Measurements from ENCODE around the gene GLOD4.

The GLOD4 gene

GRCh38 chr17:784143-784542 is 2.1 kb upstream of the GLOD4 start:
- Histone ChIP-seq H3K56ac (ENCODE audit: low read length) (no peak overlapping the region), H3K9ac (ENCODE audit: low read length) (no peak overlapping the region), H3K4me2 (ENCODE audit: low read length) (no peak overlapping the region), H4K8ac (ENCODE audit: low read depth, low read length) (no peak overlapping the region), H4K5ac (ENCODE audit: low read length) (no peak overlapping the region), H3K4ac (ENCODE audit: low read depth, low read length) (no peak overlapping the region), H3K23ac (ENCODE audit: low read length) (no peak overlapping the region), H3K79me2 (ENCODE audit: control insufficient read depth, insufficient read depth, low read length) (peaks cover 32% of the 10 kb centered on the region), H2AK5ac (ENCODE audit: low read length) (no peak overlapping the region), H3K4me1 (ENCODE audit: control insufficient read depth, low read depth, low read length) (no peaks in the 10 kb centered on the region), H3K27ac (ENCODE audit: low read depth, low read length) (no peak overlapping the region), H2BK15ac (replicated peaks; ENCODE audit: low read depth) (no peak overlapping the region), H2BK120ac (ENCODE audit: low read depth, low read length) (no peak overlapping the region), H3K4me3 (ENCODE audit: low read length) (no peak overlapping the region), H3K27me3 (ENCODE audit: insufficient read depth, low read length, poor library complexity) (no peaks in the 10 kb centered on the region), H3K18ac (ENCODE audit: low read length) (no peak overlapping the region), H3K79me1 (ENCODE audit: low read length) (peaks cover 12% of the 10 kb centered on the region), H3K36me3 (ENCODE audit: control insufficient read depth, insufficient read depth, low read length) (peaks cover 4% of the 10 kb centered on the region), H2BK5ac (ENCODE audit: low read length) (no peak overlapping the region)
- no CpG with 5 or more reads among the region's 3 CpGs for WGBS (ENCODE audit: extremely low coverage, insufficient coverage, low lambda C conversion rate)
- no peak for DNase-seq

- Histone ChIP-seq H2BK120ac (ENCODE audit: low read depth, low read length) (no peak overlapping the region), H3K4me2 (ENCODE audit: low read length) (no peak overlapping the region), H3K4ac (ENCODE audit: low read depth, low read length) (no peak overlapping the region), H4K5ac (ENCODE audit: low read length) (no peak overlapping the region), H3K79me2 (ENCODE audit: control insufficient read depth, insufficient read depth, low read length) (peaks cover 23% of the 10 kb centered on the region), H2AK5ac (ENCODE audit: low read length) (no peak overlapping the region), H2BK15ac (replicated peaks; ENCODE audit: low read depth) (no peak overlapping the region), H3K79me1 (ENCODE audit: low read length) (peaks cover 11% of the 10 kb centered on the region), H3K27ac (ENCODE audit: low read depth, low read length) (no peak overlapping the region), H3K36me3 (ENCODE audit: control insufficient read depth, insufficient read depth, low read length) (peaks cover 8% of the 10 kb centered on the region), H3K18ac (ENCODE audit: low read length) (no peak overlapping the region), H3K9ac (ENCODE audit: low read length) (no peak overlapping the region), H2BK5ac (ENCODE audit: low read length) (no peak overlapping the region), H4K8ac (ENCODE audit: low read depth, low read length) (no peak overlapping the region), H3K4me3 (ENCODE audit: low read length) (no peak overlapping the region), H3K56ac (ENCODE audit: low read length) (no peak overlapping the region), H3K4me1 (ENCODE audit: control insufficient read depth, low read depth, low read length) (no peaks in the 10 kb centered on the region), H3K23ac (ENCODE audit: low read length) (no peak overlapping the region), H3K27me3 (ENCODE audit: insufficient read depth, low read length, poor library complexity) (no peaks in the 10 kb centered on the region)
- DNase-seq = no peak
- WGBS (ENCODE audit: extremely low coverage, insufficient coverage, low lambda C conversion rate) = no CpG with 5 or more reads among the region's 11 CpGs
Observed at GRCh38 chr17:778096-778495, 4.0 kb downstream of the GLOD4 start.

GRCh38 chr17:774313-774584 is 7.8 kb downstream of the GLOD4 start:
- Histone ChIP-seq H2BK15ac (replicated peaks; ENCODE audit: low read depth) (no peak overlapping the region), H3K27ac (ENCODE audit: low read depth, low read length) (no peak overlapping the region), H3K18ac (ENCODE audit: low read length) (no peak overlapping the region), H4K8ac (ENCODE audit: low read depth, low read length) (no peak overlapping the region), H3K79me2 (ENCODE audit: control insufficient read depth, insufficient read depth, low read length) (peaks cover 2% of the 10 kb centered on the region), H4K5ac (ENCODE audit: low read length) (no peak overlapping the region), H3K4me1 (ENCODE audit: control insufficient read depth, low read depth, low read length) (no peaks in the 10 kb centered on the region), H3K27me3 (ENCODE audit: insufficient read depth, low read length, poor library complexity) (no peaks in the 10 kb centered on the region), H2AK5ac (ENCODE audit: low read length) (no peak overlapping the region), H3K4me3 (ENCODE audit: low read length) (no peak overlapping the region), H3K4ac (ENCODE audit: low read depth, low read length) (no peak overlapping the region), H3K23ac (ENCODE audit: low read length) (no peak overlapping the region), H3K9ac (ENCODE audit: low read length) (no peak overlapping the region), H3K56ac (ENCODE audit: low read length) (no peak overlapping the region), H3K36me3 (ENCODE audit: control insufficient read depth, insufficient read depth, low read length) (peaks cover 11% of the 10 kb centered on the region), H2BK5ac (ENCODE audit: low read length) (no peak overlapping the region), H2BK120ac (ENCODE audit: low read depth, low read length) (no peak overlapping the region), H3K79me1 (ENCODE audit: low read length) (peaks cover 3% of the 10 kb centered on the region), H3K4me2 (ENCODE audit: low read length) (no peak overlapping the region)
- DNase-seq = no peak
- no CpG with 5 or more reads among the region's 5 CpGs for WGBS (ENCODE audit: extremely low coverage, insufficient coverage, low lambda C conversion rate)

- Histone ChIP-seq H3K4me1 (ENCODE audit: control insufficient read depth, low read depth, low read length) (no peaks in the 10 kb centered on the region), H3K4me2 (ENCODE audit: low read length) (no peak overlapping the region), H2BK120ac (ENCODE audit: low read depth, low read length) (no peak overlapping the region), H3K27ac (ENCODE audit: low read depth, low read length) (no peak overlapping the region), H3K79me1 (ENCODE audit: low read length) (peaks cover 3% of the 10 kb centered on the region), H4K8ac (ENCODE audit: low read depth, low read length) (no peak overlapping the region), H2BK15ac (replicated peaks; ENCODE audit: low read depth) (no peak overlapping the region), H3K56ac (ENCODE audit: low read length) (no peak overlapping the region), H4K5ac (ENCODE audit: low read length) (no peak overlapping the region), H2AK5ac (ENCODE audit: low read length) (no peak overlapping the region), H3K23ac (ENCODE audit: low read length) (no peak overlapping the region), H3K27me3 (ENCODE audit: insufficient read depth, low read length, poor library complexity) (no peaks in the 10 kb centered on the region), H3K36me3 (ENCODE audit: control insufficient read depth, insufficient read depth, low read length) (peaks cover 15% of the 10 kb centered on the region), H3K79me2 (ENCODE audit: control insufficient read depth, insufficient read depth, low read length) (peaks cover under 1% of the 10 kb centered on the region), H3K18ac (ENCODE audit: low read length) (no peak overlapping the region), H2BK5ac (ENCODE audit: low read length) (no peak overlapping the region), H3K9ac (ENCODE audit: low read length) (no peak overlapping the region), H3K4me3 (ENCODE audit: low read length) (no peak overlapping the region), H3K4ac (ENCODE audit: low read depth, low read length) (no peak overlapping the region)
- WGBS (ENCODE audit: extremely low coverage, insufficient coverage, low lambda C conversion rate) = no CpG with 5 or more reads among the region's 14 CpGs
- DNase-seq = no peak
Observed at GRCh38 chr17:773467-774312, 8.4 kb downstream of the GLOD4 start.

- Histone ChIP-seq H3K79me1 (ENCODE audit: low read length) (peaks cover 3% of the 10 kb centered on the region), H3K36me3 (ENCODE audit: control insufficient read depth, insufficient read depth, low read length) (peaks cover 11% of the 10 kb centered on the region), H3K4me1 (ENCODE audit: control insufficient read depth, low read depth, low read length) (no peaks in the 10 kb centered on the region), H3K79me2 (ENCODE audit: control insufficient read depth, insufficient read depth, low read length) (no peaks in the 10 kb centered on the region), H4K8ac (ENCODE audit: low read depth, low read length) (no peak overlapping the region), H3K18ac (ENCODE audit: low read length) (no peak overlapping the region), H2AK5ac (ENCODE audit: low read length) (no peak overlapping the region), H3K4ac (ENCODE audit: low read depth, low read length) (no peak overlapping the region), H3K9ac (ENCODE audit: low read length) (no peak overlapping the region), H3K27me3 (ENCODE audit: insufficient read depth, low read length, poor library complexity) (no peaks in the 10 kb centered on the region), H2BK15ac (replicated peaks; ENCODE audit: low read depth) (no peak overlapping the region), H3K27ac (ENCODE audit: low read depth, low read length) (no peak overlapping the region), H4K5ac (ENCODE audit: low read length) (no peak overlapping the region), H3K4me2 (ENCODE audit: low read length) (no peak overlapping the region), H2BK120ac (ENCODE audit: low read depth, low read length) (no peak overlapping the region), H3K4me3 (ENCODE audit: low read length) (no peak overlapping the region), H2BK5ac (ENCODE audit: low read length) (no peak overlapping the region), H3K23ac (ENCODE audit: low read length) (no peak overlapping the region), H3K56ac (ENCODE audit: low read length) (no peak overlapping the region)
- no peak for DNase-seq
- no CpG with 5 or more reads among the region's 5 CpGs for WGBS (ENCODE audit: extremely low coverage, insufficient coverage, low lambda C conversion rate)
Observed at GRCh38 chr17:773016-773415, 9.1 kb downstream of the GLOD4 start.

- H3K18ac ChIP-seq (ENCODE audit: low read length) = no peak overlapping the region
- H3K9ac ChIP-seq (ENCODE audit: low read length) = no peak overlapping the region
- H3K4me2 ChIP-seq (ENCODE audit: low read length) = no peak overlapping the region
- no peak overlapping the region for H2BK120ac ChIP-seq (ENCODE audit: low read depth, low read length)
- no peak overlapping the region for H4K8ac ChIP-seq (ENCODE audit: low read depth, low read length)
- no peaks in the 10 kb centered on the region for H3K79me2 ChIP-seq (ENCODE audit: control insufficient read depth, insufficient read depth, low read length)
- no peak for DNase-seq
- no peak overlapping the region for H2BK15ac ChIP-seq (replicated peaks; ENCODE audit: low read depth)
- no peak overlapping the region for H4K5ac ChIP-seq (ENCODE audit: low read length)
- H2BK5ac ChIP-seq (ENCODE audit: low read length) = no peak overlapping the region
- no CpG with 5 or more reads among the region's 3 CpGs for WGBS (ENCODE audit: extremely low coverage, insufficient coverage, low lambda C conversion rate)
- H3K27ac ChIP-seq (ENCODE audit: low read depth, low read length) = no peak overlapping the region
- H3K36me3 ChIP-seq (ENCODE audit: control insufficient read depth, insufficient read depth, low read length) = peaks cover 7% of the 10 kb centered on the region
- no peak overlapping the region for H3K4me3 ChIP-seq (ENCODE audit: low read length)
- no peaks in the 10 kb centered on the region for H3K4me1 ChIP-seq (ENCODE audit: control insufficient read depth, low read depth, low read length)
- no peak overlapping the region for H3K56ac ChIP-seq (ENCODE audit: low read length)
- H3K79me1 ChIP-seq (ENCODE audit: low read length) = no peaks in the 10 kb centered on the region
- no peak overlapping the region for H2AK5ac ChIP-seq (ENCODE audit: low read length)
- no peaks in the 10 kb centered on the region for H3K27me3 ChIP-seq (ENCODE audit: insufficient read depth, low read length, poor library complexity)
- no peak overlapping the region for H3K4ac ChIP-seq (ENCODE audit: low read depth, low read length)
- no peak overlapping the region for H3K23ac ChIP-seq (ENCODE audit: low read length)
Observed at GRCh38 chr17:767076-767475, 15.0 kb downstream of the GLOD4 start.
